Measurements from ENCODE around the gene ZNF658.
"Not testable (repeated sequence)": the region's sequence is repeated elsewhere in the genome, so short reads cannot be mapped to it uniquely, and the experiment has no call there.

The ZNF658 gene

DNA sequence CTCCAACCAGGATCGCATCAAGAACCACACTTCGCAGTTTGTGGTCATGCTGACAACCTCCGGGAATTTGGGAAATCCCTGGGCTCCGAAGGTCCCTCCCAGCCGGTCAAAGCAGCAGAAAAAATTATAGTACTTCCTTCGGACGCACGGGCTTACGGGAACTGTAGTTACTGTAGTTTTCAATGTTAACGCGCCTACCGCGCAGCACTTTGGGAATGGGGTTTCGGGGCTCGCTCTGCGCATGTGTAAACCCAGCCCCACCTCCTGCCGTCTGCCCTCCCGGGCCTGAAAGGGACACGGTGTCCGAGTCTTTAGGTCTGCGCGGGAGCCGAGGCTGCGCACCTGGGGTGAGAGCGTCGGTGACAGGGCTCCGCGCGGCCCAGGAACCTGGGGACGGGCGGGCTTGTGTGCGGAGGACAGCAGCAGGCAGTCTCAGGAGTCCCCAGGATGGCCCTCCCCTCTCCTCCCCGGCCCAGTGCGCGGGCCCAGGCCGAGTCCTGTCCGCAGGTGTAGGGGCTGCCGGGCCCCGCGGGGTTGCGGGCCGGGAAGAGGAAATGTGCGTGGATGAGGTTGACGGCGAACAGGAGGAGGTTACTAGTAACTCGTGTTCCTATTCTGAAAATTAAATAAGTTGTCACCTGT is at the start of gene ZNF658:
Gene ZNF658, plus strand, starts transcription at position 236 of the 642 bp plus-strand sequence. CDS start 2,837 bp downstream, outside the sequence.
- not testable (repeated sequence) for DNase-seq

GRCh38 chr9:66861732-66862131 is 38.8 kb upstream of the ZNF658 start:
- not testable (repeated sequence) for DNase-seq

- DNase-seq: not testable (repeated sequence)
Observed at GRCh38 chr9:66868660-66869059, 31.9 kb upstream of the ZNF658 start.

- not testable (repeated sequence) for DNase-seq
Observed at GRCh38 chr9:66880605-66881004, 19.9 kb upstream of the ZNF658 start.

- DNase-seq: not testable (repeated sequence)
Observed at GRCh38 chr9:66881847-66882246, 18.7 kb upstream of the ZNF658 start.

GRCh38 chr9:66890334-66890733 is 10.2 kb upstream of the ZNF658 start:
- not testable (repeated sequence) for DNase-seq

DNA sequence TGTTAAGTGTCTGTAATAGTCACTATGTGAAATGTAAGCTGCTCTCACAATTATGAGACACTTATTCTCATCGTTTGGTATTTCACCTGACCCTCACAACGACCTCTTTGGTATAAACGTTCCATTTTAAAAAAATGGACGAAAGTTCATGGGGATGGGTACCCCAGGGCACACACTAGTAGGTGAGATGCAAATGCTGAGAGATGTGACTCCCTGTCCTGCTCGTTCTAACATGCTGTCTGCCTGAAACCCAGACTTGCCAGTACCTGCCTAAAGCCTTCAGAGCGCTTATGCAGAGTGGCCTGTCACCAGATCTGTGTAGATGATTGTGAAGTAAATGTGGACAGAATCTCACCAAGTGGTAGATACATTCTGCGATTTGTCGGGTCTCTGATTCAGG is 616 bp downstream of the ZNF658 start:
- DNase-seq: not testable (repeated sequence)

- not testable (repeated sequence) for DNase-seq
Observed at GRCh38 chr9:66909560-66909959, 9.0 kb downstream of the ZNF658 start.

DNA sequence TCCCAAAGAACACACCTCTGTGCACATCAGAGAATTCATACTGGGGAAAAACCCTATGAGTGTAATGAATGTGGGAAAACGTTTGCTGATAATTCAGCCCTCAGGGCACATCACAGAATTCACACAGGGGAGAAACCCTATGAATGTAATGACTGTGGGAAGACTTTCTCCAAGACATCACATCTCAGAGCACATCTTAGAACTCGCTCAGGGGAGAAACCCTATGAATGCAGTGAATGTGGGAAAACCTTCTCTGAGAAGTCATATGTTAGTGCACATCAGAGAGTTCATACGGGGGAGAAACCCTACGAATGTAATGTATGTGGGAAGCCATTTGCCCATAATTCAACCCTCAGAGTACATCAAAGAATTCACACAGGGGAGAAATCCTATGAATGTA is 19.5 kb downstream of the ZNF658 start:
- DNase-seq: not testable (repeated sequence)

- DNase-seq: not testable (repeated sequence)
Observed at GRCh38 chr9:66936194-66936870, 35.8 kb downstream of the ZNF658 start.

GRCh38 chr9:66937662-66938061 is 37.1 kb downstream of the ZNF658 start:
- not testable (repeated sequence) for DNase-seq

DNA sequence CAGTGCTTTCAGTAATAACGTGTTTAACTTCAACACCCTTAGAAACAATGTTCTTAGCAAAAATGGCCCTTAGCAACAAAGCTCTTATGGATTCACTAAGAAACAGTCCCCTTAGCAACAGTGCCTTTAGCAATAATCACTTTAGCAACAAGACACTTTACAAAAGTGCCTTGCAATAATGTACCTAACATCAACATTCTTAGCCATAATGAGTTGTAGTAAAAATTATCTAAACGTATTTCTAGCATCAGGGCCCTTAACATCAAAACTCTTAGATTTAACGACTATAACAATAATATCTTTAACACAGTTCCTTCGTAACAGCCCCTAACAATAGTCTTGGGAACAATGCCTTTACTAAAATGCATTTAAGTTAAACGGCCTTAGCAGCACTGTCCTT is 37.8 kb downstream of the ZNF658 start:
- DNase-seq: not testable (repeated sequence)

DNA sequence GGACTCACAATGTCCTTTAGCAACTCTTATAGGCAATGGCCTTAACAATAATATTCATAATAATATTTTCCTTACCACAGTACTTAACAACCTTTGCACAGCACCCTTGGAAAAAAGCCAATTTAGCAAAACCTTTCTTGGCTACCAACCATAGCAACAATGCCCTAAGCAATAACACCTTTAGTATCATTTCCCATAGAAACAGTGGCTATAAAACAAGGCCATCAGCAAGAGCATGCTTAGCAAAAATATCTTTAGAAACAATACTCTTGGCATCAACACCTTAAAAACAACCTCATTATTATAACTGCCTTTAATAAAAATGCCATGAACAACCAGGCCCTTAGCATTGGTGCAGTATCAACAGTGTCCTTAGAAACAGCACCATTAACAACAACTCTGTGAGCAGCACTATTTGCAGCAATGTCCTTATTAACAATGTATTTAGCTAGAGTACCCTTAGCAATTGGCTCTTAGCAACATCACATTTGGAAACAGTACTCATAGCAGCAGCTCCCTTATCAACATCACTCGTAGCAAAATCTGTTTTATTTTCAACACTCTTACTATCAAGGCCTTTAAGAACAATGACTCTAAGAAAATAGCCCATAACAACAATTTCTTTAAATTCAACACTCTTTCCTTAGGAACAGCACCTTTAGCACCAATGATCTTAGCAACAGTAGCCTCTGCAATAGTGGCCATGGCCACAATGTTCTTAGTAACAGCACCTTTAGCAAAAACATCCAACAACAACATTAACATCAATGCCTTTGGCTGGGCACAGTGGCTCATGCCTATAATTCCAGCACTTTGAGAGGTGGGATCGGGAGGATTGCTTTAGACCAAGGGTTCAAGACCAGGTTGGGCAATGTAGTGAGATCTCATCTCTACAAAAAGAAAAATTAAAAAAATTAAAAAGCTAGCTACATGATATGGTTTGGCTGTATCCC is 39.6 kb downstream of the ZNF658 start:
- DNase-seq: not testable (repeated sequence)

DNA sequence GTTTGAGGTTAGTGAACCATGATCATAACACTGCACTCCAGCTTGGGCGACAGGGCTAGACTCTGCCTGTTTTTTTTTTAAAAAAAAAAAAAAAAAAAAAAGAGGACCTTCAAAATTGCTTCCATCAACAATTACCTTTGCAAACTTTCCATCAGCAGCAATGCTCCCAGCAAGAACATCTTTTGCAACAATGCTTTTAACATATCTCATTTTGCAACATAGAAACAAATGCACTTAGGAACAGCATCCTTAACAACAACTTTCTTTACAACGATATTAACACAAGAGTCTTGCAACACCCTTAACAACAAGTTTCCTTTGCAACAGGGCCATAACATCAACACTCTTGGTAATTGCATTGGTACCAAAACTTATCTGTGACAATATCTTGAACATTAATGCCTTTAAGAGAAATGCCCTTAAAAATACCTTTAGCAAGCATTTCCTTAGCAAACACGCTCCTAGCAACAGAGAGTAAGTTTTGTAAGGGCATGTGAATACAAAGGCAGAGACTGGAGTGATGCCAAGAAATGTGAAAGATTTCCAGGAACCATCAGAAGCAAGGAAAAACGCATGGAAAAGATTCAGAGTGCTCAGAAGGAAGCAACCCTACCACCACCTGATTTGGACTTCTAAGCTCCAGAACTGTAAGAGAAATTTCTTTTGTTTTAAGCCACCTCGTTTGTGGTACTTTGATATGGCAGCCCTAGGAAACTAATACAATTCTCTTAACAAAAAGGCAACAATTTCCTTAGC is 42.1 kb downstream of the ZNF658 start:
- DNase-seq: not testable (repeated sequence)

- not testable (repeated sequence) for DNase-seq
Observed at GRCh38 chr9:66952576-66952975, 52.1 kb downstream of the ZNF658 start.
